ENCODE results near the gene ARMC12.
A peak's percentile ranks its signal among the peaks of the same experiment; 100 is the strongest.

The ARMC12 gene

DNA sequence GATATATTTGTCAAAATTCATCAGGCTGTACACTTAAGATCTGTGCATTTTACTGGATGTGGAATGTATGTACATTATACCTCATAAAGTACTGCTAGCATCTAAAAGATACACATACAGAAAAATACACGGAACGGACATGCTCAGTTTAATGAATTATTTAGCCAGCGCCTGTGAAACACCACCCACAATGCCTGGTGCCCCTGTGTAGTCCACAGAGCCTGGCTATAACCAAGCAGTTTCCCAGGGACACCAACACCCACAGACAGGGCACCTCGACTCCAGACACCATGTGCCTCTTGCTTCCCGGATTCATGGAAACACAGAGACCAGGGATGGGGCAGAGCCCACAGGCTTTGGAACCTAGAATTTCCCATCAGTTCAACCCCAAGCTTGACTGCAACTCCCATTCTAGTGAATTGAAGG is 17.4 kb upstream of the ARMC12 start:
- DNase-seq (ENCODE audit: low read depth), result peak; percentile 31
- H3K4me3 ChIP-seq (ENCODE audit: low read length), result peak overlapping the region; percentile 42
- H3K4me1 ChIP-seq (ENCODE audit: control insufficient read depth, insufficient read depth, low read length), result peaks cover 33% of the 10 kb centered on the region
- H3K27me3 ChIP-seq (replicated peaks; ENCODE audit: control insufficient read depth, insufficient read depth, low read length), result peaks cover 13% of the 10 kb centered on the region
- H3K9ac ChIP-seq (ENCODE audit: low read length), result peak overlapping the region; percentile 2
- no peaks in the 10 kb centered on the region for H3K36me3 ChIP-seq (ENCODE audit: control insufficient read depth, insufficient read depth, low read length, severe bottlenecking)
- H3K9me3 ChIP-seq (ENCODE audit: control insufficient read depth, low read length), result no peaks in the 10 kb centered on the region

DNA sequence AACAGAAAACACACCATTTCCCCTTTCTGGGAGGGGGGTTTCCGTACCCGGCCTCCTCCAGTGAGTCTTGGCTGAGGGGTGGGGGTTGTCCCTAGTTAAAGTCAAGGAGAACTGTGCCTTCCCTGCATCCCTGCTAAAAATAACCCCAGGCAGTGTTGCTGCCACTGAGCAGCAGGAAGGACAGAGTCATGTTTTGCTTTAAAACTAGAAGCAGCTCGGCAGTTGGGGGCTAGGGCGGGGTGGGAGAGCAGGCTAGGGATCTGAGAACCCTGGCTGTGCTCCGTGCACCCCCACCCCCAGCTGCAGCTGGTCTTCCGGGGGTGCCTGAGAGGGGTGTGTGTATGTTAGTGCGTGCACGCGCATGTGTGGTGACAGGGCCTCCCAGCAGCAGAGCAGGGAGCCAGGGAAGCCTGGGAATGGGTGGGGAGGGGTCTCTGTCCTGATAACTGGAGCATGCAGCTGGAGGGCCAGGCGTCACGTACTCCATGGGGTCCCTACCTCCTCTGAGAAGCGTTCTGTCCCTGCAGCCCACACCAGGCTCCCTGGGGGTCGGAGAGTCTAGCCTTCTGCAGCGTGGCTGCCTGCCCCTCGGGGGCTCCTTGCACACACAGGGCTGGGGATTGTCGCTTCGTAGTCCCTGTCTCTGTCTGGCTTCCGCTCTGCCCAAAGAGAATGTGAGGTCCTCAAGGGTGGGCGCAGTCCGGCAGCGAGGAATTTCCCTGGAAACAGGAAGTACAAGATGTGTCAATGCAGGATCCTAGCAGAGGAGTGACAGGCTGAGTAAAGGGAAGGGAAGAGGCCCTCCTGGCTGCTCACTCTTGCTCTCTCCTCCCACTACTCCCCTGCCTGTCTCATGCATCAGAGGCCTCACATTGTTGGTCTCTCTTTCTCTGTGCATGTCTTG is 16.8 kb upstream of the ARMC12 start:
- Histone ChIP-seq H3K36me3 (ENCODE audit: control insufficient read depth, insufficient read depth, low read length, severe bottlenecking) (no peaks in the 10 kb centered on the region), H3K4me1 (ENCODE audit: control insufficient read depth, insufficient read depth, low read length) (peaks cover 40% of the 10 kb centered on the region)
- DNase-seq (ENCODE audit: low read depth), result peak; percentile 47

DNA sequence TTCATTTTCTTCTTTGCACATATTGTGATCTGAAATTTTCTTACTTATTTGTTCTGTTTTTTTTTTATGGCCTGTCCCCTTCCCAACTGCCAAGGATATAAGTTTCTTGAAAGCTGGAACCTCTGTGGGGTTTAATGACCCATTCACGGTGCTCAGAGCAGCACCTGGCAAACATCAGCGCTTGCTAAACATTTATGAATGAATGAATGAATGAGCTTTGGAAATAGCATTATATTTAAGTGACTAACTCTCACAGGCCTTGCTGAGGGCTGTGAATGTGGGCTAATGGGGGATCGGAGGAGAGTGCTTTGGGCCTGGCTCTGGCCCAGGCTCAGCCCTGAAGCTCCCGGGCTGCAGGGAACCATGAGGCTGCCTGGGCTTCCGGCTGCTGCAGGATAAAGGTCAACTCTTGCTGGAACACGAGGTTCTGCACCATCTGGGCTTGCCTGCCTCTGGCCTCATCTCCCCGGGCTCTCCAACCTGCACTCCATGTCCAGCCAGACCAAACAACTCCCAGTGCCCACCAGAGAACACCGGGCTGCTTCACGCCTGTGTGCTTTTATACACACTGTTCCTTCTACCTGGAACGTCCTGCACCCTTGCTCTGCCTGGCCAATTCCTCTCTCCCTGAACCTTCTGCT is 14.6 kb upstream of the ARMC12 start:
- Histone ChIP-seq H3K4me3 (ENCODE audit: low read length) (no peak overlapping the region), H3K9ac (ENCODE audit: low read length) (peak overlapping the region; percentile 50), H3K27me3 (replicated peaks; ENCODE audit: control insufficient read depth, insufficient read depth, low read length) (no peaks in the 10 kb centered on the region), H3K9me3 (ENCODE audit: control insufficient read depth, low read length) (no peaks in the 10 kb centered on the region), H3K36me3 (ENCODE audit: control insufficient read depth, insufficient read depth, low read length, severe bottlenecking) (no peaks in the 10 kb centered on the region), H3K4me1 (ENCODE audit: control insufficient read depth, insufficient read depth, low read length) (peaks cover 61% of the 10 kb centered on the region)
- no peak for DNase-seq (ENCODE audit: low read depth)

More for the DNA sequence above, 16.8 kb upstream of the ARMC12 start:
- Histone ChIP-seq H3K27me3 (replicated peaks; ENCODE audit: control insufficient read depth, insufficient read depth, low read length) (peaks cover 13% of the 10 kb centered on the region), H3K9me3 (ENCODE audit: control insufficient read depth, low read length) (no peaks in the 10 kb centered on the region), H3K4me3 (ENCODE audit: low read length) (peak overlapping the region; percentile 42), H3K9ac (ENCODE audit: low read length) (peak overlapping the region; percentile 2)

DNA sequence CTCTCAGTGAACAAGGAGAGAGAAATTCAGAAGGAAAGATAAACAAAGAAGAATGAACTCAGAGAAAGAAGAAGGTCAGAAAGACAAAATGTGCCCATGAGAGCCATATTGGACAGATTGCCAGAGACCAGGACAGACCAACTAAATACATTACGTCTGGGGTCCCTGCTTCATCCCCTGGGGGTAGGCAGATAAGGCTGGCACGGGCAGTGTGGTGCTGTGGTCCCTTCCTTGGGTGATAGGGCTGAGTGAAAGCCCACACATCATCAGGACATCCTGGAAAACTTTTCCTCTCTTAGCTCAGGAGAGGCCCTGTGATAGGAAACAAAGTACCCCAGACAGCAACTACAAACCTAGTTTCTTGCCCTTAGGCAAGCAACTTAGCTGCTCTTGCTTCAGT is 13.2 kb upstream of the ARMC12 start:
- Histone ChIP-seq H3K36me3 (ENCODE audit: control insufficient read depth, insufficient read depth, low read length, severe bottlenecking) (no peaks in the 10 kb centered on the region), H3K9me3 (ENCODE audit: control insufficient read depth, low read length) (no peaks in the 10 kb centered on the region), H3K4me3 (ENCODE audit: low read length) (no peak overlapping the region), H3K4me1 (ENCODE audit: control insufficient read depth, insufficient read depth, low read length) (peaks cover 69% of the 10 kb centered on the region), H3K9ac (ENCODE audit: low read length) (peak overlapping the region; percentile 3), H3K27me3 (replicated peaks; ENCODE audit: control insufficient read depth, insufficient read depth, low read length) (no peaks in the 10 kb centered on the region)
- DNase-seq (ENCODE audit: low read depth), result no peak

DNA sequence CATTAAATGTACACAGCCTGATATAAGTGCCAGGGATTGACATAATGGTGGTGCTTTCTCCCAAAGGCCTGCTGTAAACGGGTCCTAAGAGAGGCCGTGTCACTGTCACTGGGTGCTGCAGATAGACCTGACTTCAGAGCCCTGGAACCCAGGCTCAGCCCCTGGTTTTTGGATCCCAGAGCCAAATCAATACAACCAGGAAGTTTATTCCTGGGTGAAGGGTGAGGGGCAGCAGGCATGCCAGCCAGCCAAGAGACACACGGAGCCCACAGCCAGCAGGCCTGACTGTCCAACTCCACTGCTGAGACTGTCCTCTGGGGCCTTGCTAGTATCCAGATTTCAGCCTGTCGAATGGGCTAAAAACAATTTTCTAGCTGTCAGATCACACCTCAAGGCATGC is 12.8 kb upstream of the ARMC12 start:
- Histone ChIP-seq H3K36me3 (ENCODE audit: control insufficient read depth, insufficient read depth, low read length, severe bottlenecking) (no peaks in the 10 kb centered on the region), H3K9me3 (ENCODE audit: control insufficient read depth, low read length) (no peaks in the 10 kb centered on the region), H3K4me1 (ENCODE audit: control insufficient read depth, insufficient read depth, low read length) (peaks cover 74% of the 10 kb centered on the region), H3K27me3 (replicated peaks; ENCODE audit: control insufficient read depth, insufficient read depth, low read length) (no peaks in the 10 kb centered on the region), H3K9ac (ENCODE audit: low read length) (peak overlapping the region; percentile 3), H3K4me3 (ENCODE audit: low read length) (no peak overlapping the region)
- no peak for DNase-seq (ENCODE audit: low read depth)

DNA sequence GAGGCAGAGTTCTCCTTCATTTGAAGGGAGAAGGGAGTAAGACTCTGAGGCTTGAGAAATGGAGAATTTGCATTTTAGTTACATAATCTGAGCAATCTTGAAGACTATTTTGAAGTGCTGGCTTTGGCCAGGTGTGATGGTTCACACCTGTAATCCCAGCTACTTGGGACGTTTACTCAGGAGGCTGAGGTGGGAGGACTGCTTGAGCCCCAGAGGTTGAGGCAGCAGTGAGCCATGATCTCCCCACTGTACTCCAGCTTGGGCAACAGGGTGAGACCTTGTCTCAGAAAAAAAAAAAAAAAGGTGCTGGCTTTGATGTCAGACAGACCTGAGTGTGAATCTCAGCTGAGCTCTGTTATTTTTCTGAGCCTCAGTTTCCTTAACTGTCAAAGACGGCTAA is 12.4 kb upstream of the ARMC12 start:
- peak overlapping the region; percentile 3 for H3K9ac ChIP-seq (ENCODE audit: low read length)
- no peaks in the 10 kb centered on the region for H3K27me3 ChIP-seq (replicated peaks; ENCODE audit: control insufficient read depth, insufficient read depth, low read length)
- DNase-seq (ENCODE audit: low read depth), result no peak
- H3K4me3 ChIP-seq (ENCODE audit: low read length), result no peak overlapping the region
- no peaks in the 10 kb centered on the region for H3K36me3 ChIP-seq (ENCODE audit: control insufficient read depth, insufficient read depth, low read length, severe bottlenecking)
- peaks cover 78% of the 10 kb centered on the region for H3K4me1 ChIP-seq (ENCODE audit: control insufficient read depth, insufficient read depth, low read length)
- H3K9me3 ChIP-seq (ENCODE audit: control insufficient read depth, low read length), result no peaks in the 10 kb centered on the region

DNA sequence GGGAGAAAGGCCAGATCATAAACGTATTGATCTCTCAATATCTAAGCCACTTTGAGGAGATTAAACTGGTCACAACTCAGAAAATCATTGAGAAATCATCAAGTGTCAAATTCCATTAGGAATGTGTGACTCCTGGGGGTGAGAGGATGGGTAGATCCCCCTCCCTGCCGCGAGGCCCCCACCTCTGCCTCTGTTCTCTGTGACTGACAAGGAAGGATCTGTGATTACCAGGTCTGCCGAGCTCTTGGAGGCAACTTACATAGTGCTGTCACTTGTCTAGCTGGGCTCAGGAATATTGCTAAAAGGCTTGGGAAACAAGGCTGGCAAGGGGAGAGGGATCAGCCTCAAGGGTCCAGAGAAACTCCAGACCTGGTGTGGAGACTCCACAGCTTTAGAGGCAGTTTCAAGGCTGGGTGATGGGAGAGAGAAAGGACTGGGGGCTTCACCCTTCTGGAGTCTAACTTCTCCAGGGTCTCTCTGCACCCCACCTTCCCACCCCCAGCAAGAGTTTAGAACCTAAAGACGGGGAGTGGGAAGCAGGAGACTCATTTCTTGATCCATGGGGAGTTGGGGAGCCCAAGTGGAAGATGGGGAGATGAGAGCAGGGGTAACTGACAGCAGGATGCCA is 11.6 kb upstream of the ARMC12 start:
- H3K9me3 ChIP-seq (ENCODE audit: control insufficient read depth, low read length), result no peaks in the 10 kb centered on the region
- H3K36me3 ChIP-seq (ENCODE audit: control insufficient read depth, insufficient read depth, low read length, severe bottlenecking), result no peaks in the 10 kb centered on the region
- peak overlapping the region; percentile 96 for H3K9ac ChIP-seq (ENCODE audit: low read length)
- H3K4me1 ChIP-seq (ENCODE audit: control insufficient read depth, insufficient read depth, low read length), result peaks cover 78% of the 10 kb centered on the region
- H3K4me3 ChIP-seq (ENCODE audit: low read length), result peak overlapping the region; percentile 35
- DNase-seq (ENCODE audit: low read depth), result no peak
- no peaks in the 10 kb centered on the region for H3K27me3 ChIP-seq (replicated peaks; ENCODE audit: control insufficient read depth, insufficient read depth, low read length)

DNA sequence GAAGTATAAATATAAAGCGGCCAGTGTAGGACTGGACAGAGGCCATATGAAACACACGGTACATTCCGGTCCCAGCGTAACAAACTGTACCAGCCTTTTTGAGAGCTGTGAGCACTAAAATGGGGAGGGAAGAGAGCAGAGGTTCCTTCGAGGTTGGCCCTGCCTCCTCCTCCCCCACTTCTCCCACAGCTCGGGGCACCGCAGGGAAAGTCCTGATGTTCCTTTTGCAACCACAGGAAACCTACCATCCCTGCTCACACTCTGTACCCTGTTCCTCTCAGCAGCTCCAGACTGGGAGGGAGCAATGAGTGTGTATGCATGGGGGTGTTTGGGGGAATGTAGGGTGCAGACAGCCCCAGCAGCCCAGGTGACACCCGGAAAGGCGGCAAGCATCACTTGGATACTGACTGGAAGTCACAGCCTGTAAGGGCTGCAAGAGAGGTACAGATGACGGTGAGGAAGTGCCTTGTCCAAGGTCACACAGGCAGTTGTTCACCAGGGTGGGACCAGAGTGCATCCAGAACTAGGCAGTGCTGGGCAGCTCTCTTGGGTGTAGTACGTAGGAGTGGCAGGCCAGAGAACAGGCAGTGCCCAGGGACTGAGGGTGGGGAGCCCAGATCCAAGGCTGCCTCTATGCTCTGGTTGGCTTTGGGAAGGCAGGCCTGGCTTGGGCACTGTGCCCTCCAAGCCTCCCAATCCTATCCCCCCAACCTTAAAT is 11.0 kb upstream of the ARMC12 start:
- H3K27me3 ChIP-seq (replicated peaks; ENCODE audit: control insufficient read depth, insufficient read depth, low read length), result no peaks in the 10 kb centered on the region
- peak overlapping the region; percentile 35 for H3K4me3 ChIP-seq (ENCODE audit: low read length)
- no peaks in the 10 kb centered on the region for H3K9me3 ChIP-seq (ENCODE audit: control insufficient read depth, low read length)
- H3K4me1 ChIP-seq (ENCODE audit: control insufficient read depth, insufficient read depth, low read length), result peaks cover 79% of the 10 kb centered on the region
- DNase-seq (ENCODE audit: low read depth), result peak; percentile 67
- H3K36me3 ChIP-seq (ENCODE audit: control insufficient read depth, insufficient read depth, low read length, severe bottlenecking), result no peaks in the 10 kb centered on the region
- peak overlapping the region; percentile 96 for H3K9ac ChIP-seq (ENCODE audit: low read length)

DNA sequence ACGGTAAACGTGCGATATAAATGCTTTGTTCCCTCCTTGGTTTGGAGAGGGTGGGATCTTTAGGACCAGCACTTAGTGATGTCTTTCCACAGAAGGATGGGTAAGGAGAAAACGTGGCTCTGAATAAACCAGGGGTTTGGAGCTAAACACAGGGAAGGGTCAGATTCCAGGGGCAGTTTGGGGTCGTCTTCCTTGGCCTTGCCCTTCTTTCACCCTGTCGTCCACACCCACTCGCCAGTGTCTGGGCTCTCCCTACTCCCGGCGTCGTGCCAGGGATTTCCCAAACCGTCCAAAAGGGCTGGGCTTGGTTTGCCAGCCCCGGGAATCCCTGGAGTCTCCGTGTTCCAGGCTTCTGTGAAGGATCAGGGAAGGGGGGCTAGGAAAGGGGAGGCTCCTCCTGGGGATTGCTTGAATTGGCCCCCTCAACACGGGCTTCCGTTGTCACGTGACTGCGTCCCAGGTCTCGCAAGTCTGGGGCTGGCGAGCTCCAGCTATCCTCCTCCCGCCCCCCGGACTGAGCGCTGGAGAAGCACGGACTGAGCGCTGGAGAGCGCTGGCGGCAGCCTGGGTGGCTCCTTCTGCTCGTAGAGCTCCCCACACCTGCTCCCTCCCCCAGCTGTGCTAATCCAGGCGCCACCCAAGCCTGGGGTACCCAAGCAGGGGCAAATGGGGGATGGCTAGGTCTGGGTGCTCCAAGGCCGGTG is 9.4 kb upstream of the ARMC12 start:
- H3K9me3 ChIP-seq (ENCODE audit: control insufficient read depth, low read length), result no peaks in the 10 kb centered on the region
- H3K4me3 ChIP-seq (ENCODE audit: low read length), result peak overlapping the region; percentile 78
- no peaks in the 10 kb centered on the region for H3K36me3 ChIP-seq (ENCODE audit: control insufficient read depth, insufficient read depth, low read length, severe bottlenecking)
- H3K27me3 ChIP-seq (replicated peaks; ENCODE audit: control insufficient read depth, insufficient read depth, low read length), result no peaks in the 10 kb centered on the region
- peak; percentile 88 for DNase-seq (ENCODE audit: low read depth)
- H3K4me1 ChIP-seq (ENCODE audit: control insufficient read depth, insufficient read depth, low read length), result peaks cover 77% of the 10 kb centered on the region
- H3K9ac ChIP-seq (ENCODE audit: low read length), result peak overlapping the region; percentile 96

DNA sequence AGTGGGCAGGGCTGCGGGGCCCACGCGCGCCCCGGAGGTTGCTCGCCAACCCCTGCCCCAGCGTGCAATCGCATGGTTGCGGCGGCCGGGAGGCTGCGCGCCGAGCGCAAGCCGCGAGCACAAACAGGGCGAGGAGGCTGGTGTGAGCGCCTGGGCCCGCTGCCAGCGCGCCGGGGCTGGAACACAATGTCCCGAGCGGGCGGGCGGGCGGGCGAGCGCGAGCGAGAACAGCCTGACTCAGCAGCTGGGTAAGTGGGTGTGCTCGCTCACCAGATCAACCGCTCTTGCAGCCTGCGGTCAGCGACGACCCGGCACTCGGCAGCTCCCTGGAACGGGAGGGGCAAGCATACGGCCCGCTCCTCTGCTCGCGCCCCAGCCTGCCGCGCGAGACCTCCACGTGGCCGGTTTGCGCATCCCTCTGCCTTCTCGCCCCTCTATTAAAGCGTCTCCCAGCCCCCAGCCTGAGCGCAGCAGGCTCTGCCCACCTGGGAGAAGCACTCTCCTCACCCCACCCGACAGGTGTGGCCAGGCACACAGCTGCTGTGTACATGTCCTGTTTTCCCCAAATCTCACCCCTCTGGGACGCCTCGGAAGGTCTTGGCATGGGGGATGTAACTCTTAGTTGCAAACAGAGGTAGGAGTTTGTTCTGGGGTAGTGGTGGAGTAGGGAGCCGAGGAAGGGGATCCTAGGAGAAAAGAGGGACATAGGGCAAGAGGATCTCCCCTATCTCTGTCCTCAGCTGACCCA is 8.7 kb upstream of the ARMC12 start:
- Histone ChIP-seq H3K36me3 (ENCODE audit: control insufficient read depth, insufficient read depth, low read length, severe bottlenecking) (no peaks in the 10 kb centered on the region), H3K9ac (ENCODE audit: low read length) (peak overlapping the region; percentile 96), H3K4me1 (ENCODE audit: control insufficient read depth, insufficient read depth, low read length) (peaks cover 80% of the 10 kb centered on the region), H3K27me3 (replicated peaks; ENCODE audit: control insufficient read depth, insufficient read depth, low read length) (no peaks in the 10 kb centered on the region), H3K4me3 (ENCODE audit: low read length) (peak overlapping the region; percentile 78), H3K9me3 (ENCODE audit: control insufficient read depth, low read length) (no peaks in the 10 kb centered on the region)
- peak; percentile 98 for DNase-seq (ENCODE audit: low read depth)

All from adipocyte (in vitro differentiated cells).